CD4-positive, alpha-beta T cell treated with Interleukin-17A for 4 hours (primary cell): ENCODE results near the gene WNT3A.
"Not testable (repeated sequence)": the region's sequence is repeated elsewhere in the genome, so short reads cannot be mapped to it uniquely, and the experiment has no call there.

Experiments
- DNase-seq: peaks from one replicate; pipeline ENCODE4 v3.0.0-alpha.2; 2020; ENCODE audit warnings: mixed read lengths

The WNT3A gene, protein sequence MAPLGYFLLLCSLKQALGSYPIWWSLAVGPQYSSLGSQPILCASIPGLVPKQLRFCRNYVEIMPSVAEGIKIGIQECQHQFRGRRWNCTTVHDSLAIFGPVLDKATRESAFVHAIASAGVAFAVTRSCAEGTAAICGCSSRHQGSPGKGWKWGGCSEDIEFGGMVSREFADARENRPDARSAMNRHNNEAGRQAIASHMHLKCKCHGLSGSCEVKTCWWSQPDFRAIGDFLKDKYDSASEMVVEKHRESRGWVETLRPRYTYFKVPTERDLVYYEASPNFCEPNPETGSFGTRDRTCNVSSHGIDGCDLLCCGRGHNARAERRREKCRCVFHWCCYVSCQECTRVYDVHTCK

DNA sequence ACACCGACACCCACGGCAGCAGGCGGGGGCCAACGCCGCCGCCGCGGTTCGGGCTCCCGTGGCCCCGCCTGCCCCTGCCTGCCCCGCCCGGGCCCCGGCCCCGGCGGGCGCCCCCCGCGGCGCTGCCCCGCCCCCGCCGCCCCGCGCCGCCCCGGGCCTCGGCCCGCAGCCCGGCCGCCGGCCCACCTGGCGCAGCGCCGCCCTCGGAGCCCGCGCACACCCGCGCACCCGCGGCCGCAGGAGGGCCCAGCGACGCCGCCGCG lies at the start of gene WNT3A:
Gene WNT3A, plus strand, starts transcription at position 213 of the 263 bp plus-strand sequence. CDS start 131 bp downstream, outside the sequence.
- no peak for DNase-seq

DNA sequence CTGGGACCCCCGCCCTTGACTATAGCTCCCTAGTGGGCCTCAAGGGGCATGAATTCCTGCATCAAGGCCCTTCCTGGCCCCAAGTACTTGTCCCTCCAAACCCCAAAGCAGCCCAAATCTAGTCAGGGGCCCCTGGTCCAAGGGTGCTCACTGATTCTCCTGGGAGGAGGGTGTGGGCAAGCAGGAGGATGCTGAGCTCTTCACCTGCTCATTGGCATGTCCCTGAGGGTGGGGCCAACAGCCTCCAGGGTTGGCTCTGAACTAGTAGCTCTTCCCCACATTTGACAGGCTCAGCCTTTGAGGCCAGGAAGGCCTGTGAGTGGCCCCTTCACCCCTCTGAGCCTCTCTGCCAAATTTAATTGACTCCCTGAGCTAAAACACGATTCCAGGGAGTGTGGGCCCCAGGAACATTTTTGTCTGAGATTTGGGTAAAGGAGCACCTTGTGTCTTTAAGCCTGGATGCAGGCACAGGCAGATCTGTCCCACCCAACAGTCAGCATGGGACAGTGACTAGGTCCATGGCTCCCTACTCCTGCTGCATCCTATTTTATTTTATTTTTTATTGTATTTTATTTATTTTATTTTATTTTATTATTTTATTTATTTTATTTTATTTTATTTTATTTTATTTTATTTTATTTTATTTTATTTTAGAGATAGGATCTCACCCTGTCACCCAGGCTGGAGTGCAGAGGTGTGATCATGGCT lies 48.0 kb upstream of the WNT3A start:
- DNase-seq: no peak

DNA sequence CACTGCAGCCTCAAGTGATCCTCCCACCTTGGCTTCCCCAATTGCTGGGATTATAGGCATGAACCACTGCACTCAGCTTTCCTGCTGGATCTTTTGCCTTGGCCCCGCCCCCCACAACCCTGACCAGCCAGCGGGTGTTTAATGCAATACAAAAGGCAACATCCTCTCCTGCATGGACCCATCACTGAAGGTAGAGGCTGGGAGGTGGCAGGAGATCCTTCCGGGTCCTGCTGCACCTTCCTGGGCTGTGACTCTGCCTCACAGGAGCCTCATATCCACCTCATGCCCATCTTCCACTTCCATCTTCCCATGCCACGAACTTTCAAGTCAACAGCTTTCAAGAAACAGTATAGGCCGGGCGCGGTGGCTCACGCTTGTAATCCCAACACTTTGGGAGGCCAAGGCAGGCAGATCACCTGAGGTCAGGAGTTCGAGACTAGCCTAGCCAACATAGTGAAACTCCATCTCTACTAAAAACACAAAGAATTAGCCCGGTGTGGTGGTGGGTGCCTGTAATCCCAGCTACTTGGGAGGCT lies 47.4 kb upstream of the WNT3A start:
- DNase-seq: no peak

DNA sequence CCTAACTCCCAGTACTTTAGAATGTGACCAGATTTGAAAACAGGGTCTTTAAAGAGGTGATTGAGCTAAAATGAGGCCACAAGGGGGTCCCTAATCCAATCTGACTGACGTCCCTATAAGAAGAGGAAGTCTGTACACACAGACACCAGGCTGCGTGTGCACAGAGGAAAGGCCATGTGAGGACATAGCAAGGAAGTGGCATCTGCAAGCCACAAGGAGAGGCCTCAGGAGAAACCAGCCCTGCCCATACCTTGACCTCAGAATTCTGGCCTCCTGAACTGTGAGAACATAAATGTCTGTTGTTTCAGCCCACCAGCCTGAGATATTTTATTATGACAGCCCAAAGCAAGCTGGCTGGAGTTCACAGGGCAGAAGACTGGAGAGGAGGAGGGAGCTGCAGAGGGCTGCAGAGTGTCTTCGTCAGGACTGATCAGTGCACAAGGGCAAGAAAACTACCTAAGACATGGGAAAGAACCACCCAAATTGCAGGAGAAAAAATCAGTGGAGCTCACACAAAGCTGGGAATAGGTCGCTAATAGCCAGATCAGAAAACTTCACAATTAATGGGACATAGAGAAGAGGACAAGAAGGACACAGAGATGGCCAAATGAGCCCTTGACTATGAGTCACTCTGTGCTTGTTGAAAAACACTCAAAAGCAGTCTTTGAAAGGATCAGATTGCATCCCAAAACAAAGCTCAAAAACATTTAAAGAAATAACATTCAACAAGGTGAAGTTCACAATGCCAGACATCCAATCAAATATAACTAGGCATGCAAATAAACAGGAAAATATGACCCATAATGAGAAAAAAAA lies 44.9 kb upstream of the WNT3A start:
- DNase-seq: no peak

DNA sequence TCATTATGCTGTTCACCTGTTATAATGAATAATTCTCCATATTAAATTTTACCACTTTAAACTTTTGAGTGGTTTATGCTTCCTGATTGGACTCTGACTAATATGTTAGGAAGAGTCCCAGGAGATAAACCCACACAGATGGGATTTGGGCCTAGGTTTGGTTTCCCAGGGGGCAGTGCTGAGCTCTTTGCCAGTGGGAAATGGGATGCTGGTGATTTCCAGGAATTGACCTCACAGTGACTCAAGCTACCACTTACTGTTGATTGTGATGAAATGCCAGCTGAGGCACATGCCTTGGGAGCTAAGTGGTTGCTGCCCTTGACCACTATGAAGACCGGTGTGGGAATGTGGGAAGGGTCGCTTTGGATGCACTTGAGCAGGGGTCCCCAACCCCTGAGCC lies 40.1 kb upstream of the WNT3A start:
- DNase-seq: not testable (repeated sequence)

DNA sequence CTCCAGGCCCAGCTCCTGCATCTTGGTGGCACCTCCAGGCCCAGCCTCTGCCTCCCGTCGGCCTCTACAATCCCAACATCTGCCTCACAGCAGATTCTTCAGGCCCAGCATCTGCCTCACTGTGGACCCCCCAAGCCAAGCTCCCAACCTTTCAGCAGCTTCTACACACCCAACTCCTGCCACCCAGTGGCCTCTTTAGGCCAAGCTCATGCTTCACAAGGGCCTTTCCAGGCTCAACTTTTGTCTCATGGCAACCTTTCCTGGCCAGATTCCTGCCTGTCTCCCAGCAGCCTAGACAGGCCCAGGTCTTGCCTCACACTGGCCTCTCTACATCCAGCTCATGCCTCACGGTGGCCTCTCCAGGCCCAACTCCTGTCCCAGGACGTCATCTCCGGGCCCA lies 39.0 kb upstream of the WNT3A start:
- not testable (repeated sequence) for DNase-seq

DNA sequence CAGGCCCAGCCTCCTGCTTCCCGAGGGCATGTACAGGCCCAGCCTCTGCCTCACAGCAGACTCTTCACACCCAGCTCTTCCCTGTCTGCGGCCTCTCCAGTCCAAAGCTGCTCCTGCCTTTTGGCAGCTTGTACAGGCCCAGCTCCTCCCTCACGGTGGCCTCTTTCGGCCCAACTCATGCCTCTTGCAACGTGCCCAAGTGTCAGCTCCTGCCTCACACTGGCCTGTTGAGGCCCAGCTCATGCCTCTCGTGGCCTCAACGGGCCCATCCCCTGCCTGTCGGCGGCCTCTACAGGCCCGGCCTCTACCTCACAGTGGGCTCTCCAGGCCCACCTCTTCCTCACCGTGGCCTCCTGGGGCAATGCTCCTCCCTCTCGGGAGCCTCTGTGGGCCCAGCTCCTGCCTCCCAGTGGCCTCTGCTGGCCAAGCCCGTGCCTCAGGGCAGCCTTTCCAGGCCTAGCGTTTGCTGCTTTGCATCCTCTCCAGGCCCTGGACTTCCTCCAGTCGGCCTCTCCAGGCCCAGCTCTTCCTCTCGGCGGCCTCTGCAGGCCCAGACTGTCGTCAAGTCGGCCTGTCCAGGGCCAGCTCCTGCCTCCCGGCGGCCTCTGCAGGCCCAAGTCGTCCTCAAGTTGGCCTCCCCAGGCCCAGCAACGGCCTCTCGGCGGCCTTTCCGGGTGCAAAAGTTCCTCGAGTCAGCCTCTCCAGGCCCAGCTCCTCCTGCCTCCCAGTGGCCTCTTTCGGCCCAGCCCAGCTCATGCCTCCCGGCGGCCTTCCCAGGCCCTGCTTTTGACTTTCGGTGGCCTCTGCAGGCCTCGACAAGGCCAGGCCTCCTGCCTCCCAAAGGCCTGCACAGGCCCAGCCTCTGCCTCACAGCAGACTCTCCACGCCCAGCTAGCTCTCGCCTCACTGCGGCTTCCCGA lies 36.5 kb upstream of the WNT3A start:
- DNase-seq: not testable (repeated sequence)

DNA sequence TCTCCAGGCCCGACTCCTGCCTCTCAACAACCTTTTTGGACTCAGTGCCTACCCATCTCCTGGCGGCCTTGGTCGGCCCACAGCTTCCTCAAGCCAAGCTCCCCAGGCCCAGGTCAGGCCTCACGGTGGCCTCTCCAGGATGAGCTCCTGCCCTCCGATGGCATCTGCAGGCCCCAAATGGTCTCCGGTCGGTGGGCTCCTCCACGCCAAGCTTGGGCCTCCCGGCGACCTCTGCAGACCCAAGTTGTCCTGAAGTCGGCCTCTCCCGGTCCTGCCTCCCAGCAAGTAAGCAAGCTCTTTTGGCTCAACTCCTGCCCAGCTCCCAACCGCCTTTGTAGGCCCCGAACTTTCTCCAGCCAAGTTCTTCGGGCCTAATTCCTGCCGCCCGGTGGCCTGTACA lies 35.6 kb upstream of the WNT3A start:
- DNase-seq: not testable (repeated sequence)

DNA sequence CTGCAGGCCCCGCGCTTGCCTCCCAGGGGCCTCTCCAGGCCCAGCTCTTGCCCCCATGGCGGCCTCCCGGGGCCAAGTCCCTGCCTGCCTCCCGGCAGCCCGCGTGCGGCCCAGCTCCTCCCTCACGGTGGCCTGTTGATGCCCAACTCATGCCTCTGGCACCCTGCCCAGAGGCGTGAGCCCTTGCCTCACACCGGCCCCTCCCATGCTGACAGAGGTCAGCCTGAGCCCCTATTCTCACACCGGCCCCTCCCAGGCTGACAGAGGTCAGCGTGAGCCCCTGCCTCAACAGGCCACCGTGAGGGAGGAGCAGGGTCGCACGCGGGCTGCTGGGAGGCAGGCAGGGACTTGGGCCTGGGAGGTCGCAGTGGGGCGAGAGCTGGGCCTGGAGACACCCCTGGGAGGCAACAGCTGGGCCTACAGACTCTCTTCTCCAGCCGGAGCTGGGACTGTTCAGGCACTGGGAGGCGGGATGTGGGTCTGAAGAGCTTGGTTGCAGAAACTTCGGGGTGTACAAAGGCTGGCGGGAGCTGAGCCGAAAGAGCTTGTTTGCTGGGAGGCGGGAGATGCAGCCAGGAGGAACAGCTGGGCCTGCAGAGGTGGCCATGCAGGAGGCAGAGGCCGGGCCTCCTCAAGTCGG lies 35.0 kb upstream of the WNT3A start:
- not testable (repeated sequence) for DNase-seq

DNA sequence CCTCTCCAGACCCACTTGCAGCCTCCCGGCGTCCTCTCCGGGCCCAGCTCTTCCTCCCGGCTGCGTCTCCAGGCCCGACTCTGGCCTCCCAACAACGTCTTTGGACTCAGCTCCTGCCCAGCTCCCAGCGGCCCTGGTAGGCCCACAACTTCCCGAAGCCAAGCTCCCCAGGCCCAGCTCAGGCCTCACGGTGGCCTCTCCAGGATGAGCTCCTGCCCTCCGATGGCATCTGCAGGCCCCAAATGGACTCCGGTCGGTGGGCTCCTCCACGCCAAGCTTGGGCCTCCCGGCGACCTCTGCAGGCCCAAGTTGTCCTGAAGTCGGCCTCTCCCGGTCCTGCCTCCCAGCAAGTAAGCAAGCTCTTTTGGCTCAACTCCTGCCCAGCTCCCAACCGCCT lies 34.5 kb upstream of the WNT3A start:
- not testable (repeated sequence) for DNase-seq

DNA sequence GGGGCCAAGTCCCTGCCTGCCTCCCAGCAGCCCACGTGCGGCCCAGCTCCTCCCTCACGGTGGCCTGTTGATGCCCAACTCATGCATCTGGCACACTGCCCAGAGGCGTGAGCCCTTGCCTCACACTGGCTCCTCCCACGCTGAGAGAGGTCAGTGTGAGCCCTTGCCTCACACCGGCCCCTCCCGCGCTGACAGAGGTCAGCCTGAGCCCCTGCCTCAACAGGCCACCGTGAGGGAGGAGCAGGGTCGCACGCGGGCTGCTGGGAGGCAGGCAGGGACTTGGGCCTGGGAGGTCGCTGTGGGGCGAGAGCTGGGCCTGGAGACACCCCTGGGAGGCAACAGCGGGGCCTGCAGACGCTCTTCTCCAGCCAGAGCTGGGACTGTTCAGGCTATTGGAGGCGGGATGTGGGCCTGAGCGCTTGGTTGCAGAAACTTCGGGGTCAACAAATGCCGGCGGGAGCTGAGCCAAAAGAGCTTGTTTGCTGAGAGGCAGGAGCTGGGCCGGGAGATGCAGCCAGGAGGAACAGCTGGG lies 33.9 kb upstream of the WNT3A start:
- not testable (repeated sequence) for DNase-seq

DNA sequence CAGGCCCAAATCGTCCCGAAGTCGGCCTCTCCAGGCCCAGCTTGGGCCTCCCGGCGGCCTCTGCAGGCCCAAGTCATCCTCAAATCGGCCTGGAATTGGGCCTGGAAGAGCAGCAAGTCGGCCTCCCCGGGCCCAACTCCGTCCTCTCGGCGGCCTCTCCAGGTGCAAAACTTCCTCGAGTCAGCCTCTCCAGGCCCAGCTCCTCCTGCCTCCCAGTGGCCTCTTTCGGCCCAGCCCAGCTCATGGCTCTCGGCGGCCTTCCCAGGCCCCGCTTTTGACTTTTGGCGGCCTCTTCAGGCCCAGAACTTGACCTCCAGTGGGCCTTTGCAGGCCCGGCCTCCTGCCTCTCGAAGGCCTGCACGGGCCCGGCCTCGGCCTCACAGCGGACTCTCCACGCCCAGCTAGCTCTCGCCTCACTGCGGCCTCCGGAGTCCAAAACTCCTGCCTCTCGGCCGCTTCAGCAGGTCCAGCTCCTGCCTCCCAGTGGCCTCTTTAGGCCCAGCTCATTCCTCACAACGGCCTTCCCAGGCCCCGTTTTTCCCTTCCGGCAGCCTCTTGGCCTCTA lies 33.0 kb upstream of the WNT3A start:
- not testable (repeated sequence) for DNase-seq

DNA sequence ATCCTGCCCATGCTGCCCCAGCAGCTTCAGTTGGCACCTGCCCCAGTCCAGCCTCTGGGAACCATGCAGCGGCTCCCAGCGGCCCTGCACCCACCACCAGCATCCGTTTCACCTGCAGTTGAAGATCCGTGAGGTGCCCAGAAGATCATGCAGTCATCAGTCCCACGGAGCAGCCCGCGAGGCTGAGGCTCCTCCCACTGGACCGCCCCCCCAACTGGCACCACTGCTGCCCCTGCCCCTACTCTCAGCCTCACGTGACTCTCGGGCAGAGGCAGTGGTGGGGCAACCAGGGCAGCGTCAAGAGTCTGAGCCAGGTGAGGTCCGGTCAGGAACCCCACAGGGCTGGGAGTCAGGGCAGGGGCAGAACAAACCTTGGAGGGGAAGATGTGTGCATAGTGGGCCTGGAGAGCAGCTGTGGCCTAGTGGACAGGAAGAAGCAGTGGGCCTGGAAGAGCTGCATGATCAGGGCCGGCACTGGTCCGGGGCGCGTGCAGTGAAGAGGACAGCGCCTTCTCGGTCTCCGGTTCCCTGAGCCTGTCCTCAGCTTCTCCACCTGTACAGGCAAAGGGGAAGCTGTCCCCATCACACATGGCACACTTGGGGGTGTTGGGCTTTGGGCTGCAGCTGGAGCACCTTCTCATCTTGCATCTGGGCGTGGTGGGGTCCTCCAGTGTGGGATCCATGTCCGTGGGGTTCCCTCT lies 31.1 kb upstream of the WNT3A start:
- not testable (repeated sequence) for DNase-seq

DNA sequence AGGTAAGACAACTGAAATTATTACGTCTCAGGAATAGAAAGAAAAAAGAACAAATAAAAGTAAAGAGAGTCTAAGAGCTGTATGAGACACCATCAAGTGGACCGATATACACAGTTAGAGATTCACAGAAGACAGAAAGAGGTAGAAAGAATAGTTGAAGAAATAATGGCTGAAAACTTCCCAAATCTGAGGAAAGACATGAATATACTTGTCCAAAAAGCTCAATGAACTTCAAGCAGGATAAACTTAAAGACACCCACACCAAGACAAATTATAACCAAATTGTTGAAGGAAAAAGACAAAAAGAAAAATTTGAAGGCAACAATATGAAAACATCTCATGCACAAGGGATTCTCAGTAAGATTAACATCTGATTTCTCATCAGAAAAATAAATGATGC lies 19.6 kb upstream of the WNT3A start:
- no peak for DNase-seq

DNA sequence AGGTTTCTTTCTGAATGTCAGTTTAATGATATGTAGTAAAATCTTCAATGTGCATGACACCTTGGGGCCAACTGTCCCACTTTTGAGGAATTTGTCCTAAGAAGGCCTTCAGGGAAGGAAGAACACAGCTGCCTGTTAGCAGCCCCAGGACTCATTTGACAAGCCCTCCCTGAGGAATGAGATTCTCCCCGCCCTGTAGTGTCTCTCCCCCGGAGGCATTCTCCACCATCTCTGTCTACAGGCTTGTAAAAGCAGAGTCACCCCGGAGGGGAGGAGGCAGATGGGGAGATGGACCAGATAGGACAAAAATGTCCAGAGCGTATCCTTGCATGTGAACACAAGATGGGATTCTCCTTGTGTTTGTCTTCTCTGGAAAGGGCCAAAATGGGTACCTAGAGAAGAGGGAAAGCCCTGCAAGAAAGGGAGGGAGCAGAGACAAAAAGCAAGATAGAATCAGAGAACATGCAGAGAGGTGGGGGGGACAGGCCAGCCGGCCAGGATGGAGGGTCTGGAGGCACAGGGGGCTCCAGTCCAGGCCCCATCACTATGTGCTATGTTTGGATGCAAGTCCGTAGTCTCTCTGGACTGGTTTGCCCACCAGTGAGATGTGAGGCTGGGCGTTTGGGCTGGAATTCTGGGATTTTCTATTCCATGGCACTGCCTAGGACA lies 12.0 kb upstream of the WNT3A start:
- no peak for DNase-seq

DNA sequence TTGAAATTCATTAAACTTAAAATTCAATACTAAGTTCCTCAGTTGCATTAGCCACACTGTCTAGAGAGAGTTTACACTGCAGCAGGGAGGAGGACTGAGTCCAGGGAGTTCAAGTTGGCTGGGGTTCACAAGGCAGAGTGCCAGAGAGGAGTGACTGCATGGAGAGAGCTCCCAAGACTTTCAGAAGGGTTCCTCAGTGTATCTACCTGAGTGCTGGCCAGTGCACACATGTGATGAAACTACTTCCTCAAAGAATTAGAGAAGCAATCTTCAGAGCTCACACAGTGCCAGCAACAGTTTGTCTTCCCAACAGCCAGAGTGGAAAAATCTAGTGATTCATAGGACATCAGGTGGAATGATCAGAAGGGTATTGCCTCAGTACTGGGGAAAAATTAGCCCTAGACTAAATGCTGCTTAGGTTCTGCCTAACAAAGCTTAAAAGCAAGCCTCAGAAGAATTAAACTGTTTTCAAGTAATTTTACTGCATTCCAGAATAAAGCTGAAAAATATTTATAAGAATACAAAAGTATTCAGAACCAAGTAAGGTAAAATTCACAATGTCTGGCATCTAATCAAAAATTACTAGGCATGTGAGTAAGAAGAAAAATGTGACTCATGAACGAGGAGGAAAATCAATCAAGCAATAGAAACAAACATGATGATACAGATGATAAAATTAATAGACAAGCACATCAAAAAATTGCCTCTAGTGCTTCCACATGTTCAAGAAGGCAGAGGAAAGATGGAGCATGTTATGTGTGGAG lies 10.4 kb upstream of the WNT3A start:
- no peak for DNase-seq

DNA sequence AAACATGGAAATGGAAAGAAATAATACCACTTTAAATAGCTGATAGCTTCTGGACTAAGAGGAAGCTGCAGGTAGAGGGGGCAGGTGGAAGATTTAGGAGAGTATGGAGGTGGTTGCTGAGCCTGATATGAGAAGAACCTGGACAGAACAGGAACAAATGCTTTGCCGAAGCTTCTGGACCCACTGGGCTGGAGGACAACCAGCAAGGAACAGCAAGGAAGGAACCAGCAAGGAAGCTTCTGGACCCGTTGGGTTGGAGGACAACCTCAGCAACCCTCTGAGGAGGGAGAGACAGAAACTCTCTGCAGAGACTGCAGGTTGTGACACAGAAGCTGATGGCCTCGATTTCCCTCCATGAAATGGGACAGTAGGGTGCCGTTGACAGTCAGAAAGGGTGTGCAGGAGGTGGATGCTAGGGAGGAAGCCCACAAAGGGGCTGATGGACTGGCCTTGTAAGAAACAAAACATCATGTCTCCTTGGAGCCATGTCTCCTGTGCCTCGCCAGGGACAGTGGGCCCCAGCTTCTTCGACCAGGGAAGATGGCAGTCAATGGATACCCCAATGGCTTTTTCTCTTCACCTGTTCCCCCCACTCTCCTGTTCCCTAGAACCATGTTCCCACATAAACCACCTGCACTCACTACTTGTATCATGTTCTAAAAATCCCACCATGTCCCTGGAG lies 8.3 kb upstream of the WNT3A start:
- no peak for DNase-seq
